Tibial nerve (tissue), 3 donors: ENCODE measurements around the gene SDK2.

Experiments used
- POLR2A ChIP-seq, 2 donors: fragments of 450-650 bp; IDR thresholded peaks; one replicate each; pipeline ENCODE4 v1.6.1; 2017; ENCODE audit warnings: antibody characterized with exemption in 2 of 2, mild to moderate bottlenecking in 2 of 2, moderate library complexity in 2 of 2
- TF ChIP-seq, protein P1 (sequence below), 5 experiments: fragments of 200-600 bp in 3 of 5; fragments of 450-650 bp in 2 of 5; sonication (generic) in 3 of 5; IDR thresholded peaks; one replicate each; pipeline ENCODE4 v1.5.1; 2016 to 2019; ENCODE audit warnings: antibody characterized with exemption in 5 of 5, mild to moderate bottlenecking in 3 of 5, moderate library complexity in 2 of 5

- TF ChIP-seq, protein P1, sequence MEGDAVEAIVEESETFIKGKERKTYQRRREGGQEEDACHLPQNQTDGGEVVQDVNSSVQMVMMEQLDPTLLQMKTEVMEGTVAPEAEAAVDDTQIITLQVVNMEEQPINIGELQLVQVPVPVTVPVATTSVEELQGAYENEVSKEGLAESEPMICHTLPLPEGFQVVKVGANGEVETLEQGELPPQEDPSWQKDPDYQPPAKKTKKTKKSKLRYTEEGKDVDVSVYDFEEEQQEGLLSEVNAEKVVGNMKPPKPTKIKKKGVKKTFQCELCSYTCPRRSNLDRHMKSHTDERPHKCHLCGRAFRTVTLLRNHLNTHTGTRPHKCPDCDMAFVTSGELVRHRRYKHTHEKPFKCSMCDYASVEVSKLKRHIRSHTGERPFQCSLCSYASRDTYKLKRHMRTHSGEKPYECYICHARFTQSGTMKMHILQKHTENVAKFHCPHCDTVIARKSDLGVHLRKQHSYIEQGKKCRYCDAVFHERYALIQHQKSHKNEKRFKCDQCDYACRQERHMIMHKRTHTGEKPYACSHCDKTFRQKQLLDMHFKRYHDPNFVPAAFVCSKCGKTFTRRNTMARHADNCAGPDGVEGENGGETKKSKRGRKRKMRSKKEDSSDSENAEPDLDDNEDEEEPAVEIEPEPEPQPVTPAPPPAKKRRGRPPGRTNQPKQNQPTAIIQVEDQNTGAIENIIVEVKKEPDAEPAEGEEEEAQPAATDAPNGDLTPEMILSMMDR (IDR thresholded peaks at IDR 0.05), result no peak
- TF ChIP-seq POLR2A (IDR thresholded peaks at IDR 0.05), result no peak
Measured at GRCh38 chr17:73554498-73554897, 89.7 kb downstream of the SDK2 start.
